Panc1 (cell line): ENCODE results near the gene DDX39B. TPM values are rescaled to one million over a fixed set of nuclear protein-coding genes. Genes with fewer than 3 reads are reported as not detected.

Experiments used
- ATAC-seq: fragments of 200-7000 bp; cut with Tn5 transposase; 2 replicates; pipeline ENCODE4 v1.9.1; 2020; ENCODE audit warnings: mild to moderate bottlenecking, moderate library complexity
- BruUV-seq: library from RNA; stranded (reverse); fragments of 400-500 nt; replicated peaks from 2 replicates; lab custom pipeline; 2021; lab: Mats Ljungman, UMichigan
- CTCF ChIA-PET: fragments of 300-600 bp; sonication (Branson Sonifier 250); formaldehyde crosslinking; loops from one replicate; lab custom pipeline; 2022; ENCODE audit warnings: antibody characterized with exemption; lab: Charles Lee
- POLR2A ChIA-PET: fragments of 300-600 bp; sonication (Branson Sonifier 250); formaldehyde crosslinking; loops from one replicate; lab custom pipeline; 2022; ENCODE audit warnings: antibody characterized with exemption; lab: Charles Lee
- DNase-seq: peaks from one replicate; pipeline ENCODE4 v3.0.0-alpha.2; 2010; ENCODE audit warnings: low read depth, low spot score
- H3K27ac ChIP-seq: 2 replicates; pipeline ENCODE4 v1.5.1; 2011; ENCODE audit warnings: mild to moderate bottlenecking, low read length, inconsistent platforms
- H3K27me3 ChIP-seq: fragments of 200-500 bp; sonication (Bioruptor generic); 2 replicates; pipeline ENCODE4 v1.6.0; 2014; ENCODE audit warnings: low read length, inconsistent platforms; ENCODE audit not compliant: control insufficient read depth, insufficient read depth
- H3K36me3 ChIP-seq: fragments of 200-500 bp; sonication (Bioruptor generic); 2 replicates; pipeline ENCODE4 v1.5.1; 2014; ENCODE audit warnings: inconsistent platforms, mild to moderate bottlenecking, low read length, moderate library complexity; ENCODE audit not compliant: control insufficient read depth, insufficient read depth
- H3K4me1 ChIP-seq: 2 replicates; pipeline ENCODE4 v1.5.1; 2011; ENCODE audit warnings: inconsistent platforms, mild to moderate bottlenecking, low read length, moderate library complexity; ENCODE audit not compliant: control insufficient read depth, insufficient read depth
- H3K4me3 ChIP-seq, 2 experiments: 2 replicates each; pipeline ENCODE4 v1.5.1; 2011 to 2012; ENCODE audit warnings: low read depth in 2 of 2, low read length in 2 of 2, mild to moderate bottlenecking in 2 of 2, inconsistent platforms in 1 of 2, moderate library complexity in 1 of 2
- H3K9me3 ChIP-seq: fragments of 200-500 bp; sonication (Bioruptor generic); 2 replicates; pipeline ENCODE4 v1.5.1; 2014; ENCODE audit warnings: low read depth, mild to moderate bottlenecking, inconsistent platforms, low read length, moderate library complexity; ENCODE audit not compliant: control insufficient read depth, insufficient read depth
- CTCF ChIP-seq: fragments of 450-650 bp; IDR thresholded peaks from 2 replicates; pipeline ENCODE4 v1.5.1; 2017; ENCODE audit warnings: mild to moderate bottlenecking
- POLR2AphosphoS5 ChIP-seq: IDR thresholded peaks from 2 replicates; pipeline ENCODE4 v1.6.1; 2012; ENCODE audit warnings: mild to moderate bottlenecking, low read depth, low read length, moderate library complexity
- REST ChIP-seq, 2 experiments: IDR thresholded peaks; 2 replicates each; pipeline ENCODE4 v1.6.1; 2011 to 2012; ENCODE audit warnings: low read depth in 2 of 2, control low read depth in 1 of 2, low read length in 1 of 2, mild to moderate bottlenecking in 1 of 2, moderate library complexity in 1 of 2; ENCODE audit not compliant: insufficient read depth in 1 of 2
- SIN3A ChIP-seq: IDR thresholded peaks from 2 replicates; pipeline ENCODE4 v1.6.1; 2012; ENCODE audit warnings: low read depth, mild to moderate bottlenecking, low read length, moderate library complexity, borderline replicate concordance; ENCODE audit not compliant: insufficient read depth
- TCF7L2 ChIP-seq: IDR thresholded peaks from 2 replicates; pipeline ENCODE4 v1.6.1; 2011; ENCODE audit warnings: mild to moderate bottlenecking, low read depth, low read length, inconsistent platforms
- in situ Hi-C: cut with HindIII; loops from 2 replicates; pipeline ENCODE4 v1.10.0; 2016; ENCODE audit warnings: low sequenced_read_pairs, low pct_unique_long_range_greater_than_20kb
- intact Hi-C: fragments of 100-400 bp; cut with micrococcal nuclease; formaldehyde crosslinking; loops from one replicate; pipeline ENCODE4 v1.10.0; 2022; ENCODE audit not compliant: unreplicated experiment
- total RNA-seq: library from RNA; stranded (reverse); gene quantifications from one replicate; pipeline ENCODE4 v1.2.1, GENCODE V29; 2021; ENCODE audit not compliant: unreplicated experiment

The DDX39B gene
- total RNA-seq, 1 experiment from 2014 or later = 401 TPM

- ChIA-PET POLR2A (no interaction called here), CTCF (no interaction called here)
- TF ChIP-seq REST (IDR thresholded peaks at IDR 0.05; ENCODE audit: insufficient read depth in 1 of 2, low read depth in 2 of 2, low read length in 1 of 2) = no peak
- peaks cover 13% of the 10 kb centered on the region for H3K4me1 ChIP-seq
- H3K4me3 ChIP-seq = no peak overlapping the region
- ATAC-seq (0 out of 2 replicates have a peak, but pooled peaks have one; percentile 3), DNase-seq (no peak)
- no peaks in the 10 kb centered on the region for H3K27me3 ChIP-seq
- H3K27ac ChIP-seq = no peak overlapping the region
- no TSS peak for BruUV-seq
- peaks cover 2% of the 10 kb centered on the region; the same call in 1 of the 2 replicates for H3K36me3 ChIP-seq
- in situ Hi-C loops (no loop called here), intact Hi-C loops (no loop called here)
- no peaks in the 10 kb centered on the region for H3K9me3 ChIP-seq
These were observed 18.9 kb upstream of the DDX39B start for GRCh38 chr6:31560697-31561058.

- no peak for DNase-seq
- ChIA-PET CTCF (interaction anchor here (1.0 kb wide), 1 partner anchor 9 kb away, joined by 3 read pairs; no protein-coding TSS in a partner anchor), POLR2A (no interaction called here)
- Histone ChIP-seq H3K4me1 (peaks cover 13% of the 10 kb centered on the region), H3K36me3 (peaks cover 2% of the 10 kb centered on the region; the same call in 1 of the 2 replicates), H3K9me3 (no peaks in the 10 kb centered on the region), H3K27ac (no peak overlapping the region), H3K27me3 (no peaks in the 10 kb centered on the region), H3K4me3 (no peak overlapping the region)
- peak; percentile 80 for ATAC-seq
- BruUV-seq = no TSS peak
- TF ChIP-seq POLR2AphosphoS5 (no peak), CTCF (no peak), TCF7L2 (no peak), REST (IDR thresholded peaks at IDR 0.05; ENCODE audit: insufficient read depth in 1 of 2, low read depth in 2 of 2, low read length in 1 of 2) (no peak), SIN3A (no peak)
- intact Hi-C loops (no loop called here), in situ Hi-C loops (no loop called here)
These were observed 18.3 kb upstream of the DDX39B start for GRCh38 chr6:31559958-31560696.
